HepG2 (cell line): ENCODE results near the gene CARMIL3.

Experiments used
- ARNTL ChIP-seq: sonication (generic); formaldehyde crosslinking; IDR thresholded peaks from 2 replicates; pipeline ENCODE4 v1.4.0; 2020; ENCODE audit warnings: mild to moderate bottlenecking, missing genetic modification reagents
- CEBPB ChIP-seq: IDR thresholded peaks from 2 replicates; pipeline ENCODE4 v1.6.1; 2011; ENCODE audit warnings: low read depth, low read length, improper control_type of control experiment, borderline replicate concordance
- CTCF ChIP-seq: sonication (generic); formaldehyde crosslinking; IDR thresholded peaks from 2 replicates; pipeline ENCODE4 v1.5.0; 2020; ENCODE audit warnings: mild to moderate bottlenecking, missing genetic modification reagents, moderate library complexity
- EZH2 ChIP-seq: conservative IDR thresholded peaks from 2 replicates; pipeline ENCODE4 v1.6.1; 2012; ENCODE audit warnings: mild to moderate bottlenecking, low read depth, low read length, moderate library complexity
- YY1 ChIP-seq: IDR thresholded peaks from 2 replicates; pipeline ENCODE4 v1.6.1; 2011; ENCODE audit warnings: low read length, low read depth, moderate library complexity, mild to moderate bottlenecking; ENCODE audit not compliant: insufficient read depth, insufficient replicate concordance

- TF ChIP-seq CTCF (no peak), CEBPB (no peak), EZH2 (no peak), ARNTL (CRISPR knock-in tag) (no peak), YY1 (no peak)
Observed at GRCh38 chr14:24064091-24064795, 12.4 kb downstream of the CARMIL3 start.
